Measurements from ENCODE around the gene LRRC25. TPM values are rescaled to one million over a fixed set of nuclear protein-coding genes. Genes with fewer than 3 reads are reported as not detected.

The LRRC25 gene
- total RNA-seq, 1 experiment from 2014 or later, result not detected

- H3K27me3 Mint-ChIP-seq (ENCODE audit: low read depth), result peaks cover 21% of the 10 kb centered on the region
- Histone ChIP-seq H3T11ph (ENCODE audit: low read length) (no peak overlapping the region), H3K27me3 (ENCODE audit: insufficient read depth, low read length) (no peaks in the 10 kb centered on the region), H3K79me2 (ENCODE audit: insufficient read depth, low read length) (no peaks in the 10 kb centered on the region), H2BK15ac (ENCODE audit: low read depth, low read length) (no peak overlapping the region), H3K14ac (ENCODE audit: insufficient read depth, low read length) (no peak overlapping the region; the same call in 1 of the 2 replicates), H3K23me2 (ENCODE audit: insufficient read length, low read depth, low read length, poor library complexity, severe bottlenecking) (no peaks in the 10 kb centered on the region), H3K56ac (ENCODE audit: insufficient read length, low read depth, low read length) (no peak overlapping the region), H3K27ac (ENCODE audit: insufficient read length, low read depth, low read length) (no peak overlapping the region), H3K9me3 (ENCODE audit: control insufficient read depth, low read depth, low read length) (no peaks in the 10 kb centered on the region), H3K4ac (ENCODE audit: low read depth, low read length) (no peak overlapping the region), H4K5ac (ENCODE audit: insufficient read length, low read depth, low read length) (no peak overlapping the region), H4K8ac (replicated peaks; ENCODE audit: insufficient read length, low read depth, low read length) (no peak overlapping the region), H2AK5ac (ENCODE audit: insufficient read length, low read length) (no peak overlapping the region), H3K18ac (ENCODE audit: insufficient read length, low read depth, low read length) (no peak overlapping the region), H3K4me1 (ENCODE audit: insufficient read depth, low read length) (peaks cover 4% of the 10 kb centered on the region; the same call in 1 of the 2 replicates), H2BK120ac (ENCODE audit: low read depth, low read length, poor library complexity, severe bottlenecking) (no peak overlapping the region), H4K91ac (ENCODE audit: insufficient read length, low read depth, low read length) (no peak overlapping the region), H3K79me1 (ENCODE audit: insufficient read depth, low read depth, low read length, poor library complexity, severe bottlenecking) (no peaks in the 10 kb centered on the region), H2BK20ac (ENCODE audit: low read depth, low read length, poor library complexity, severe bottlenecking) (no peak overlapping the region), H2BK5ac (ENCODE audit: insufficient read length, low read length) (no peak overlapping the region), H3K23ac (ENCODE audit: insufficient read length, low read depth, low read length) (no peak overlapping the region), H2AFZ (ENCODE audit: low read length) (no peak overlapping the region), H2BK12ac (ENCODE audit: insufficient read length, low read depth, low read length) (no peak overlapping the region), H4K20me1 (ENCODE audit: control insufficient read depth, insufficient read depth, insufficient read length) (no peaks in the 10 kb centered on the region), H3K4me2 (ENCODE audit: insufficient read depth, insufficient read length, low read length) (no peak overlapping the region), H3K9ac (ENCODE audit: extremely low read depth, insufficient read length, low read length) (no peak overlapping the region)
- no peak overlapping the region for H3K4me3 Mint-ChIP-seq
- H3K27ac Mint-ChIP-seq, result peak overlapping the region in 1 of 3 experiments; percentile 8; a peak in 2 of 7 replicates
- whole genome bisulfite sequencing (ENCODE audit: extremely low coverage, insufficient read length, low lambda C conversion rate), result no CpG with 5 or more reads among the region's 18 CpGs
- 0 out of 7 replicates have a peak, but pooled peaks cover 0 to 5% (median 0%) of the 10 kb centered on the region in 3 experiments for H3K36me3 Mint-ChIP-seq (ENCODE audit: insufficient read depth in 1 of 3, low read depth in 3 of 3)
- H3K4me1 Mint-ChIP-seq, result peaks cover 40 to 47% of the 10 kb centered on the region in 2 experiments
- no peak; the same call in 2 of the 3 replicates for TF ChIP-seq CTCF (conservative IDR thresholded peaks at IDR 0.05)
- H3K9me3 Mint-ChIP-seq, result no peaks in the 10 kb centered on the region
- DNase-seq, result no peak
Observed at GRCh38 chr19:18425515-18426415, 28.3 kb upstream of the LRRC25 start.
